Omental fat pad (tissue), 4 donors: Measurements from ENCODE around the gene GUK1. TPM values are rescaled to one million over a fixed set of nuclear protein-coding genes. Genes with fewer than 3 reads are reported as not detected.
A peak's percentile ranks its signal among the peaks of the same experiment; 100 is the strongest.

Experiments used
- ATAC-seq: fragments of 150-250 bp; one replicate; pipeline ENCODE4 v1.9.1; 2016; ENCODE audit warnings: mild to moderate bottlenecking, moderate library complexity; ENCODE audit not compliant: low FRiP score
- DNase-seq: peaks from one replicate; pipeline ENCODE4 v3.0.0-alpha.2; 2019; ENCODE audit warnings: low spot score
- total RNA-seq, 4 donors: library from RNA; depleted of rRNA; stranded (reverse); fragments of >200 nt; gene quantifications; one replicate each; pipeline ENCODE4 v1.1.0, GENCODE V29; 2016
- TF ChIP-seq, protein P1 (sequence below), 3 donors: fragments of 450-650 bp; IDR thresholded peaks; one replicate each; pipeline ENCODE4 v1.5.1; 2016 to 2017; ENCODE audit warnings: antibody characterized with exemption in 3 of 3, mild to moderate bottlenecking in 3 of 3, moderate library complexity in 2 of 3

GUK1 gene
- total RNA-seq, 4 donors from 2014 or later: 285 to 404 (median 308) TPM

DNA sequence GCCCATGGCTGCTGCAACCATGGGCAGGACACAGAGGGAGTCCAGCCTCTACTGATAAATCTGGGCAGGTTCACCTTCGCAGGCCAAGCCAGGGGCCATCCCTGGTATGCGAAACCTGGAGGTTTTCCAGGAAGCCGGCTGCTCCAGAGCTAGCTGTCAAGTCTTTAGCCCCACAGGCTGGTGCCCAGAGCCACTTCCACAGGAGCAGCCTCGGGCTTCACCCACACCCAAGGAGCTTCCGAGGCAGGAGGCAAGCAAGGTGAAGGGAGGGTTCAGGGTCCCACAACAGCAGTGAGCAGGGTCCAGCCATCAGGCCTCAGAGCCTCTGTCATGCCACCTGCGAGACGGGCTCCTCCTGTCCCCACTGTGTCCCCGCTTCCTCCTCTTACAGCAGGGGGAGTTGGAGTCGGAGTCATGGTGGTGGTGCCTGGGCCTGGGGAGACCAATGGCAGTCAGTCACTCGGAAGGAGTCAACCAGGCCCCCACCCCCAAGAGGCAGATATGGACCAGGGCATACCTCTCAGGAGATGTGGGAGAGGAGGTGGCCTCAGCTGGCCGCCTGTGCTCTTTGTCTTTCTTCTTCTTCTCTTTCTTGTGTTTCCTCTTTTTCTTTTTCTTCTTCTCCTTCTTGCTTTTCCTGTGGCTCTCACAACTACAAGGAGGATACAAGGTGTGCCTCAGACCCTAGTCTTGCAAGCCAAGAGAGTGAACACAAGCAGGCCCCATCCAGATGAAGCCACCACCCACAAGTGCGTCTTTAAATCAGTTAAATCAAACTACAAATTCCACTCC lies 39.1 kb upstream of the GUK1 start:
- no peak for ATAC-seq
- TF ChIP-seq, protein P1, sequence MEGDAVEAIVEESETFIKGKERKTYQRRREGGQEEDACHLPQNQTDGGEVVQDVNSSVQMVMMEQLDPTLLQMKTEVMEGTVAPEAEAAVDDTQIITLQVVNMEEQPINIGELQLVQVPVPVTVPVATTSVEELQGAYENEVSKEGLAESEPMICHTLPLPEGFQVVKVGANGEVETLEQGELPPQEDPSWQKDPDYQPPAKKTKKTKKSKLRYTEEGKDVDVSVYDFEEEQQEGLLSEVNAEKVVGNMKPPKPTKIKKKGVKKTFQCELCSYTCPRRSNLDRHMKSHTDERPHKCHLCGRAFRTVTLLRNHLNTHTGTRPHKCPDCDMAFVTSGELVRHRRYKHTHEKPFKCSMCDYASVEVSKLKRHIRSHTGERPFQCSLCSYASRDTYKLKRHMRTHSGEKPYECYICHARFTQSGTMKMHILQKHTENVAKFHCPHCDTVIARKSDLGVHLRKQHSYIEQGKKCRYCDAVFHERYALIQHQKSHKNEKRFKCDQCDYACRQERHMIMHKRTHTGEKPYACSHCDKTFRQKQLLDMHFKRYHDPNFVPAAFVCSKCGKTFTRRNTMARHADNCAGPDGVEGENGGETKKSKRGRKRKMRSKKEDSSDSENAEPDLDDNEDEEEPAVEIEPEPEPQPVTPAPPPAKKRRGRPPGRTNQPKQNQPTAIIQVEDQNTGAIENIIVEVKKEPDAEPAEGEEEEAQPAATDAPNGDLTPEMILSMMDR (IDR thresholded peaks at IDR 0.05): no peak
- DNase-seq: no peak

DNA sequence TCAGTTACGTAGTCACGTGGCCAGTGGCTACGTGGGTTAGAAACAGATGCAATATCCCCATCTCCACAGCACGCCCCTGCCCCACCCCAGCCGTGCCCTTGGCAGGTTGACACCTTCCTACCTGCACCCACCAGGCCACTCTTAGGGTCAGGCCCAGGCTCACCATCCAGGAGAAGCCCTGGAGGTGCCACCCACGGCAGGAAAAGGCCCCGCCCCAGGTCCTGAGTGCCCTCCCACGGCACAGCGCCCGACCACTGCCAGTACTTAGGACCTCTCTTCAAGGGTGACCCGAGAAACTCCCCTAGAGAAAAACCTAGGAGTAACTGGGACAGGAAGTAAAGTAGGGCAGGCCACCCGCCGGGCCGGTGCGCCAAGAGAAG lies 38.5 kb upstream of the GUK1 start:
- ATAC-seq: no peak
- DNase-seq: no peak

DNA sequence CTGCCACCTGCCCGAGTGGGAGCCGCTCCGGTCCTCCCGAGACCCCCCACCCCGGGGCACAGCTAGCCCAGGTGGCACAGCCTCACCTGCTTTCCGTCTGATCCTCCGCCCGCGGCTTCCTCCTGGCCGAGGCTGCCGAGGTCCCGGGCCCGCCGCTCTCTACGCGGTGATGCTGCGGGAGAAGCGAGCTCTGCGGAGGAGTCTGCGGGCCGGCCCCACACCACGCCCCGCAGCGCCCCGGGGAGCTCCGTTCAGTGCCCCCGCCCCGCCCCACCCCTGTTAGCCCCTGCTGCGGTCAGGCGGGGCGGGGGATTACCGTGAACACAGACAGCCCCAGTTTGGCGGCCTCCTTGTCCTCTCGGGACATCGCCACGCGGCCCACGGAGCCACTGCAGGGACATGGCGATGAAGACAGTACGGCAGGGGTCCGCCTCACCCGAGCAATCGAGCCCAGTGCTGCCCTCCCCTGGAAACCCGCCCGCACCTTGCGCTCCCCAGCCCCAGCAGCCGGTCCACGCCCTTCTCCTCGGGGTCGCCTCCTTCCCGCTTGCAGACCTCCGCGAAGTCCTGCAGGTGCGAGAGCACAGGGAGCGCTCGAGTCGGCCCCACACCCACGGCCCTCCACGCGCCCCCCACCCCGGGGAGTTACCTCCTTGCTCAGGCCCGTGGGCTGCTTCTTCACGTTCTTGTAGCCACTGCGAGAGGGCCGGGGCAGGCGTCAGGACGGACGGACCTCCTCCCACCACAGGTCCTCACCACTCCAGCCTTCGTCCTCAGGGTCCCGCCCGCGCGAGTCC lies 37.9 kb upstream of the GUK1 start:
- peak; percentile 25 for ATAC-seq
- TF ChIP-seq, protein P1 (IDR thresholded peaks at IDR 0.05): no peak
- no peak for DNase-seq

More for the DNA sequence above, 38.5 kb upstream of the GUK1 start:
- TF ChIP-seq, protein P1 (IDR thresholded peaks at IDR 0.05): no peak

DNA sequence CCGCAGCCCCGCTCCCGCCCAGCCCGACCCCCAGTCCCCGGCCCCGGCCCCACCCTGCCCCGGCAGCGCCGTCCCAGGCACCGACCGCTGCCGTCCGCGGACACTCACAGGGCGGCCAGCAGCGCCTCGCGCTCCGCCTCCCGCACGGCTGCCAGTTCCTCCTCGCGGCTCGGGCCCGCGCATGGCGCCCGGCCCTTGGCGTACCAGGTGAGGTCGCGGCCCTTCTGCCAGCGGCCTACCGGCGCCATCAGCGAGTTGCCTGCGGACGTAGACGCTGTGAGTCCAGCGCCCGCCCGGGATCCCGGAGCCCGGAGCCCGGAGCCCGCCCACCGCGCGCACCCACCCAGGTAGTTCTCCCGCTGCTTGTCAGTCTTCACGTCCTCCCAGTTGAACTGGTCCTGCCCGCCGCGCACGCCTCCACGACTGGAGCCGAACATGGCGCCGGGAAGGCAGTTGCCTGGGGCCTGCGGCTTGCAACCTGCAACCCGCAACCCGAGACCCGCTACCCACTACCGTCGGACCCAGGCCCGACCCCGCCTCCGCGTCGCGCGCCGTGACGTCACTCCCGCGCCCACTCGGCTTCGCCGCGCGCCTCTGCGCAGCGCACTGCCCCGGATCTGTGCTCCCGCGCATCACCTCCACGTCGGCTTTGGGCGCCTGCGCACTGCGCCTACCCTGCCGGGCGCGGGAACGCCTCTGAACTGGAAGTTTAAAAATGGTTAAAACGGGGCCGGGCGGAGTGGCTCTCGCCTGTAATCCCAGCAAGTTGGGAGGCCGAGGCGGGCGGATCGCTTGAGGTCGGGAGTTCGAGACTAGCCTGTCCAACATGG lies 37.1 kb upstream of the GUK1 start, which contains the start of gene C1orf35:
C1orf35 (minus strand) TSS at position 535 of the 830 bp plus-strand sequence; CDS start at position 437, 98 bp downstream.
- peak; percentile 85 for DNase-seq
- ATAC-seq: peak; percentile 89
- TF ChIP-seq, protein P1 (IDR thresholded peaks at IDR 0.05): no peak

DNA sequence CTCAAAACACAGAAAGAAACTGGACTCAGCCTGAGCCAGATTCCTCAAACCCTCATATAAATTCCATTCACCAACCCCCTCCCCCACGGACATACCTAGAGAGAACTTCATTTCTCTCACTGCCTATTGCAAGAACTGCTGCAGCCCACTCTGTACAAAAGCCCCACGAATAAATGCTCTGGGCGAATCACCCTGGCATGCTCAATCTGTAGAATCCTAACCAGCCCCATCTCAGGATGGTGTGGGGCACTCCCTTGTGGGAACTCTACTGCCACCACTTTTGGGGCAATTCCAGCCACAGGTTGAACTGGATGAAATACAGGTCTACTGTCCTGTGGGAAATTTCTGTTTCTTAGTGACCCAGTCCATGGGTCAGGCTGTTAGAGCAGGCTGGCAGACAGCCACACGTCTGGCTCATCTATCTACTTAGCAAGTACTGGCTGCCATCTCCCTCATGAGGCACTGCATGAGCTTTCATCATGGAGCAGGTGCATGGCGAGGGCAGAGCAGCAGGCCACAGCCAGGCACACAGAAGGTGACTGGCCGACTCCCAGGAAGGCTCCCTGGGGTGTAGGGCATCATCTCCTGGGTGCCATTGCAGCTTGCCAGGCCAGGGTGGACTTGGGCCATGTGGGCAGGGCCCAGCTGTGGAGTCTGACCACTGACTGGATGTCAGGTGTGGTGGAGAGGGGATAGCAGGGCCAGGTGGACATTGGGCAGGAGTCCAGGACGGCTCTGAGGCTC lies 35.4 kb upstream of the GUK1 start:
- DNase-seq (no peak), ATAC-seq (no peak)
- TF ChIP-seq, protein P1 (IDR thresholded peaks at IDR 0.05): no peak
